HL-60 (cell line): ENCODE data around the gene ITFG2.
"Not testable (repeated sequence)": the region's sequence is repeated elsewhere in the genome, so short reads cannot be mapped to it uniquely, and the experiment has no call there.

Experiments
- DNase-seq, 2 experiments: peaks; one replicate each; pipeline ENCODE4 v3.0.0-alpha.2; 2010 to 2020; ENCODE audit warnings: low read depth in 1 of 2, low spot score in 1 of 2
- H3K27ac ChIP-seq: fragments of 250-450 bp; sonication (Bioruptor Pico); replicated peaks from 2 replicates; pipeline ENCODE4 v1.5.1; 2020; ENCODE audit warnings: mild to moderate bottlenecking, moderate library complexity
- H3K27me3 ChIP-seq: fragments of 250-450 bp; sonication (Bioruptor Pico); 2 replicates; pipeline ENCODE4 v1.5.1; 2021; ENCODE audit warnings: mild to moderate bottlenecking, moderate library complexity; ENCODE audit not compliant: insufficient read depth, poor library complexity, severe bottlenecking
- H3K4me3 ChIP-seq: replicated peaks from 2 replicates; pipeline ENCODE4 v1.5.1; 2011; ENCODE audit warnings: mild to moderate bottlenecking, control low read depth, low read length; ENCODE audit not compliant: insufficient read depth
- GABPA ChIP-seq: IDR thresholded peaks from 2 replicates; pipeline ENCODE4 v1.6.1; 2012; ENCODE audit warnings: low read depth
- POLR2AphosphoS5 ChIP-seq: IDR thresholded peaks from 2 replicates; pipeline ENCODE4 v1.6.1; 2012; ENCODE audit warnings: low read depth
- REST ChIP-seq: IDR thresholded peaks from 2 replicates; pipeline ENCODE4 v1.6.1; 2012; ENCODE audit warnings: low read depth; ENCODE audit not compliant: insufficient replicate concordance
- SPI1 ChIP-seq: IDR thresholded peaks from 2 replicates; pipeline ENCODE4 v1.6.1; 2012; ENCODE audit warnings: low read depth, mild to moderate bottlenecking, borderline replicate concordance
- TF ChIP-seq, protein P1 (sequence below): IDR thresholded peaks from one replicate; pipeline ENCODE4 v1.5.1; 2011; ENCODE audit warnings: low read length, control low read depth, inconsistent platforms; ENCODE audit not compliant: insufficient read depth

ITFG2 gene

GRCh38 chr12:2858944-2859421, 46.5 kb downstream of the ITFG2 start:
- DNase-seq: no peak
- no peak overlapping the region for H3K4me3 ChIP-seq
- H3K27me3 ChIP-seq: no peaks in the 10 kb centered on the region
- no peak overlapping the region for H3K27ac ChIP-seq
- 0 out of 2 replicates have a peak, but pooled peaks have one; percentile 11 for TF ChIP-seq POLR2AphosphoS5
- no peak for TF ChIP-seq GABPA
- no peak for TF ChIP-seq SPI1
- TF ChIP-seq, protein P1, sequence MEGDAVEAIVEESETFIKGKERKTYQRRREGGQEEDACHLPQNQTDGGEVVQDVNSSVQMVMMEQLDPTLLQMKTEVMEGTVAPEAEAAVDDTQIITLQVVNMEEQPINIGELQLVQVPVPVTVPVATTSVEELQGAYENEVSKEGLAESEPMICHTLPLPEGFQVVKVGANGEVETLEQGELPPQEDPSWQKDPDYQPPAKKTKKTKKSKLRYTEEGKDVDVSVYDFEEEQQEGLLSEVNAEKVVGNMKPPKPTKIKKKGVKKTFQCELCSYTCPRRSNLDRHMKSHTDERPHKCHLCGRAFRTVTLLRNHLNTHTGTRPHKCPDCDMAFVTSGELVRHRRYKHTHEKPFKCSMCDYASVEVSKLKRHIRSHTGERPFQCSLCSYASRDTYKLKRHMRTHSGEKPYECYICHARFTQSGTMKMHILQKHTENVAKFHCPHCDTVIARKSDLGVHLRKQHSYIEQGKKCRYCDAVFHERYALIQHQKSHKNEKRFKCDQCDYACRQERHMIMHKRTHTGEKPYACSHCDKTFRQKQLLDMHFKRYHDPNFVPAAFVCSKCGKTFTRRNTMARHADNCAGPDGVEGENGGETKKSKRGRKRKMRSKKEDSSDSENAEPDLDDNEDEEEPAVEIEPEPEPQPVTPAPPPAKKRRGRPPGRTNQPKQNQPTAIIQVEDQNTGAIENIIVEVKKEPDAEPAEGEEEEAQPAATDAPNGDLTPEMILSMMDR: no peak
- TF ChIP-seq REST: no peak

- TF ChIP-seq POLR2AphosphoS5 (no peak), GABPA (no peak), SPI1 (no peak), REST (no peak)
- TF ChIP-seq, protein P1: no peak
- no peak overlapping the region for H3K27ac ChIP-seq
- H3K4me3 ChIP-seq: no peak overlapping the region
- H3K27me3 ChIP-seq: no peaks in the 10 kb centered on the region
- DNase-seq: no peak
Observed at GRCh38 chr12:2860170-2860569, 47.7 kb downstream of the ITFG2 start.

DNA sequence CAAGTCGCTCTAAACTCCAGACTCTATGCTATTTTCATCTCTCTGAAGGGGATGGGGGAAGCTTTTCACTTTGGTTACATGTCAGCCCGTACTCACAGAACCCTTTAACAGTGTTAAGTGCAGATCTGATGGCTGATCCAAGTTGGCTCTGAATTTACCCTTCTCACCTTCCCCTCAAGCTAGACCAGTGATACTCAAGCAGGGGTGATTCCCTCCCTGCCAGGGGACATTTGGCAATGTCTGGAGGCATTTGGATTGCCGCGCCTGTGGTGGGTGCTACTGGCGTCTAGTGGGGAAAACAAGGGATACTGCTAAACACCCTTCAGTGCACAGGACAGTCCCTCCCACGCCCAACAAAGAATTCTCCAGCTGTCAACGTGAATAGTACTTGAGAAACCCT, 50.4 kb downstream of the ITFG2 start:
- H3K27me3 ChIP-seq: no peaks in the 10 kb centered on the region
- H3K27ac ChIP-seq: no peak overlapping the region
- TF ChIP-seq, protein P1: no peak
- TF ChIP-seq REST (no peak), GABPA (no peak), SPI1 (no peak), POLR2AphosphoS5 (no peak)
- no peak for DNase-seq
- H3K4me3 ChIP-seq: no peak overlapping the region

- H3K4me3 ChIP-seq, H3K27me3 ChIP-seq, H3K27ac ChIP-seq, DNase-seq: not testable (repeated sequence)
Observed at GRCh38 chr12:2863402-2863801, 50.9 kb downstream of the ITFG2 start.
